A673 (cell line): ENCODE results near the gene FXYD3.

Experiments
- CTCF ChIP-seq: fragments of 300-800, 200-600 bp; sonication (generic); conservative IDR thresholded peaks from 2 replicates; pipeline ENCODE4 v1.5.1; 2017; ENCODE audit warnings: low read depth, mild to moderate bottlenecking, antibody characterized with exemption, low read length, moderate library complexity, mixed read lengths
- EZH2 ChIP-seq: fragments of 200-600 bp; sonication (generic); IDR thresholded peaks from 2 replicates; pipeline ENCODE4 v1.6.1; 2017; ENCODE audit warnings: borderline replicate concordance, low read depth, mild to moderate bottlenecking, mixed read lengths, antibody characterized with exemption, low read length; ENCODE audit not compliant: poor library complexity, severe bottlenecking

GRCh38 chr19:35076026-35076370 lies 39.6 kb upstream of the FXYD3 start:
- no peak for TF ChIP-seq CTCF
- TF ChIP-seq EZH2 = no peak
